GM19351 (cell line): ENCODE data around the gene PCDHGB2.
"Not testable (repeated sequence)": the region's sequence is repeated elsewhere in the genome, so short reads cannot be mapped to it uniquely, and the experiment has no call there.

Source experiments
- ATAC-seq: cut with Tn5 transposase; IDR thresholded peaks from one replicate; pipeline ENCODE4 v1.9.1; 2021; ENCODE audit warnings: mild to moderate bottlenecking, moderate library complexity; ENCODE audit not compliant: unreplicated experiment

PCDHGB2 gene

GRCh38 chr5:141349917-141350619 lies 9.7 kb upstream of the PCDHGB2 start, which contains the start of gene PCDHGB1:
Gene PCDHGB1, plus strand, starts transcription at chr5:141350099. Its CDS starts 162 bp downstream, at chr5:141350261.
- ATAC-seq, result peak; percentile 73

DNA sequence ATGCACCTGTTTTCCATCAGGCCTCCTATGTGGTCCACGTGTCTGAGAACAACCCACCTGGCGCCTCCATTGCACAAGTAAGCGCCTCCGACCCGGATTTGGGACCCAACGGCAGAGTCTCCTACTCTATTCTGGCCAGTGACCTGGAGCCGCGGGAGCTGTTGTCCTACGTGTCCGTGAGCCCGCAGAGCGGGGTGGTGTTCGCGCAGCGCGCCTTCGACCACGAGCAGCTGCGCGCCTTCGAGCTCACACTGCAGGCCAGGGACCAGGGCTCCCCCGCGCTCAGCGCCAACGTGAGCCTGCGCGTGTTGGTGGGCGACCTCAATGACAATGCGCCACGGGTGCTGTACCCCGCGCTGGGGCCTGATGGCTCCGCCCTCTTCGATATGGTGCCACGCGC lies 8.2 kb upstream of the PCDHGB2 start:
- no peak for ATAC-seq

DNA sequence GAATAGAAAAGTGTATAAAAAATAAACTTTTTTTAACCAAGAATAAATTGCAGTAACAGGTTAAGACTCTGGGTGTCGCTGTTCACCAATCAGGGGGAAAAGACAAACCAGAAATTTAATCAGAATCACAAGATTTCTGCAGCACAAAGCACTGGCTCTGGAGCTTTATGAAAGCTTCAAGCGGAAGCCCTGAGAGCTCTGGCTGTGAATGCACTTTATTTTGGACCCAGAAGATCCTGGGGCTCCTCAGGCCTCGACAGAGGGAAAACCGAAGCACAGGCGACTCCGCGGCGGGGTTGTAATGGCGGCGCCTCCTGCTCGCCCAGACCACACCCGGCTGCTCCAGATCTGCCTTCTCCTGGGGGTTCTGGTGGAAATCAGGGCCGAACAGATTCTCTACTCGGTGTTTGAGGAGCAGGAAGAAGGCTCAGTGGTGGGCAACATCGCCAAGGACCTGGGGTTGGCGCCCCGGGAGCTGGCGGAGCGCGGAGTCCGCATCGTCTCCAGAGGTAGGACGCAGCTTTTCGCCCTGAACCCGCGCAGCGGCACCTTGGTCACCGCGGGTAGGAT lies 4.8 kb upstream of the PCDHGB2 start, which contains the start of gene PCDHGA4:
PCDHGA4 (plus strand) TSS at position 122 of the 570 bp plus-strand sequence; CDS start at position 209, 87 bp downstream.
- ATAC-seq, result no peak

DNA sequence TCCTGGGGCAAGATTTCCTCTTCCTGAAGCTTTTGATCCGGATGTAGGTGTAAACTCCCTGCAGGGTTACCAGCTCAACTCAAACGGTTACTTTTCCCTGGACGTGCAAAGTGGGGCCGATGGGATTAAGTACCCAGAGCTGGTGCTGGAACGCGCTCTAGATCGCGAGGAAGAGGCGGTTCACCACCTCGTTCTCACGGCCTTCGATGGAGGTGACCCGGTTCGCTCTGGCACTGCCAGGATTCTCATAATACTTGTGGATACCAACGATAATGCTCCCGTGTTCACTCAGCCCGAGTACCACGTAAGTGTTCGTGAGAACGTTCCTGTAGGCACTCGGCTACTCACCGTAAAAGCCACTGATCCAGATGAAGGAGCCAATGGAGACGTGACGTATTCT lies 4.2 kb upstream of the PCDHGB2 start:
- ATAC-seq, result no peak

DNA sequence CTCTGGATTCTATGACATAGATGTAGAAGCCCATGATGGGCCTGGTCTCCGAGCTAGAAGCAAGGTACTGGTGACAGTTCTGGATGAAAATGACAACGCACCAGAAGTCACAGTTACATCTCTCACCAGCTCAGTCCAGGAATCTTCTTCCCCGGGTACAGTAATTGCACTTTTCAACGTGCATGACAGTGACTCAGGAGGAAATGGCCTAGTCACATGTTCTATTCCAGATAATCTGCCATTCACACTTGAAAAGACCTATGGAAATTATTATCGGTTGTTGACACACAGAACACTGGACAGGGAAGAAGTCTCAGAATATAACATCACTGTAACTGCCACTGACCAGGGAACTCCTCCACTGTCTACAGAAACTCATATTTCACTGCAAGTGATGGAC lies 3.7 kb upstream of the PCDHGB2 start:
- ATAC-seq, result no peak

GRCh38 chr5:141356950-141357349 lies 2.8 kb upstream of the PCDHGB2 start:
- no peak for ATAC-seq

DNA sequence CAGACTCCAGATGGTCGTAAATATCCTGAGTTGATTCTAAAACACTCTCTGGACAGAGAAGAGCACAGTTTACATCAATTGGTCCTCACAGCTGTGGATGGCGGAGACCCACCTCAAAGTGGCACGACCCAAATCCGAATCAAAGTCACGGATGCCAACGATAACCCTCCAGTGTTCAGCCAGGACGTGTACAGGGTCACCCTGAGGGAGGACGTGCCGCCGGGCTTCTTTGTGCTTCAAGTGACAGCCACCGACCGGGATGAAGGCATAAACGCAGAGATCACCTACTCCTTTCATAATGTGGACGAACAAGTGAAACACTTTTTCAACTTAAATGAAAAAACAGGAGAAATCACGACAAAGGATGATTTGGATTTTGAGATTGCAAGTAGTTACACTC lies 891 bp downstream of the PCDHGB2 start:
- no peak for ATAC-seq

- no peak for ATAC-seq
Observed at GRCh38 chr5:141362719-141363118, 2.9 kb downstream of the PCDHGB2 start.

DNA sequence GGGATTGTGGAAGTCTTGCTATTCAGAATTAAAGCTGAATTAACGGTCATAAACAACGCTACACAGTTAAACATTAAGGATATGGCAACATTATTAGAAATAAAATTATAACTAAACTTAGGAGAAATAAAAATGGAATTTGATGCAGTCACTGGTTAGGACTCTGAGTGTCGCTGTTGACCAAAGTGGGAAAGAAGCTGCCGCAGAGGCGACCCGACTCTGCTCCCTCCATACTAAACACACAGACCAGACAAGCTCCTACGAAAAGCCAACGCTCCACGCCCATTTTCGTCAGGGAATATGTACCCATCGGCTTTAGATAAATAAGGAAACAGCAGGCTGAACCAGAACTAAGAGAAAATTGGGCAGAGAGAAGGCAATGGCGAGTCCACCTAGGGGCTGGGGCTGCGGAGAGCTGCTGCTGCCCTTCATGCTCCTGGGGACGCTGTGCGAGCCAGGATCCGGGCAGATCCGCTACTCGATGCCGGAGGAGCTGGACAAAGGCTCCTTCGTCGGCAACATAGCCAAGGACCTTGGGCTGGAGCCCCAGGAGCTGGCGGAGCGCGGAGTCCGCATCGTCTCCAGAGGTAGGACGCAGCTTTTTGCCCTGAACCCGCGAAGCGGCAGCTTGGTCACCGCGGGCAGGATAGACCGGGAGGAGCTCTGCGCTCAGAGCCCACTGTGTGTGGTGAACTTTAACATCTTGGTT lies 4.3 kb downstream of the PCDHGB2 start, which contains the start of gene PCDHGA5:
PCDHGA5 (plus strand) TSS at position 211 of the 709 bp plus-strand sequence; CDS start at position 380, 169 bp downstream.
- ATAC-seq, result no peak

- no peak for ATAC-seq
Observed at GRCh38 chr5:141366016-141366896, 6.5 kb downstream of the PCDHGB2 start.

- ATAC-seq, result peak; percentile 99
Observed at GRCh38 chr5:141369994-141370848, 10.4 kb downstream of the PCDHGB2 start, which contains the start of gene PCDHGB3. Gene PCDHGB3, plus strand, starts transcription at chr5:141370242. Its CDS starts 153 bp downstream, at chr5:141370395.

DNA sequence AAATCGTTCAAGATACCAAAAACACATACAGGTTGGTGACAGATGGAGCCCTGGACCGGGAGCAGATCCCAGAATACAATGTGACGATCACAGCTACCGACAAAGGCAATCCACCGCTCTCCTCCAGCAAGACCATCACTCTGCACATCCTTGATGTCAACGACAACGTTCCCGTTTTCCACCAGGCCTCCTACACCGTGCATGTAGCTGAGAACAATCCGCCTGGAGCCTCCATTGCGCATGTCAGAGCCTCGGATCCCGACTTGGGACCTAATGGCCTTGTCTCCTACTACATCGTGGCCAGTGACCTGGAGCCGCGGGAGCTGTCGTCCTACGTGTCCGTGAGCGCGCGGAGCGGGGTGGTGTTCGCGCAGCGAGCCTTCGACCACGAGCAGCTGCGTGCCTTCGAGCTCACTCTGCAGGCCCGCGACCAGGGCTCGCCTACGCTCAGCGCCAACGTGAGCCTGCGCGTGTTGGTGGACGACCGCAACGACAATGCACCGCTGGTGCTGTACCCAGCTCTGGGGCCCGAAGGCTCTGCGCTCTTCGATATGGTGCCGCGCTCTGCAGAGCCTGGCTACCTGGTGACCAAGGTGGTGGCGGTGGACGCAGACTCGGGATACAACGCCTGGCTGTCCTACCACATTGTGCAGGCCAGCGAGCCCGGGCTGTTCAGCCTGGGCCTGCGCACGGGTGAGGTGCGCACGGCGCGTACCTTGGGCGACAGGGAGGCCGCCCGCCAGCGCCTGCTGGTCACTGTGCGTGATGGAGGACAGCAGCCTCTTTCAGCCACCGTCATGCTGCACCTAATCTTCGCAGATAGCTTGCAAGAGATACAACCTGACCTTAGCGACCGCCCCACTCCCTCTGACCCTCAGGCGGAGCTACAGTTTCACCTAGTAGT lies 12.0 kb downstream of the PCDHGB2 start:
- ATAC-seq, result no peak

DNA sequence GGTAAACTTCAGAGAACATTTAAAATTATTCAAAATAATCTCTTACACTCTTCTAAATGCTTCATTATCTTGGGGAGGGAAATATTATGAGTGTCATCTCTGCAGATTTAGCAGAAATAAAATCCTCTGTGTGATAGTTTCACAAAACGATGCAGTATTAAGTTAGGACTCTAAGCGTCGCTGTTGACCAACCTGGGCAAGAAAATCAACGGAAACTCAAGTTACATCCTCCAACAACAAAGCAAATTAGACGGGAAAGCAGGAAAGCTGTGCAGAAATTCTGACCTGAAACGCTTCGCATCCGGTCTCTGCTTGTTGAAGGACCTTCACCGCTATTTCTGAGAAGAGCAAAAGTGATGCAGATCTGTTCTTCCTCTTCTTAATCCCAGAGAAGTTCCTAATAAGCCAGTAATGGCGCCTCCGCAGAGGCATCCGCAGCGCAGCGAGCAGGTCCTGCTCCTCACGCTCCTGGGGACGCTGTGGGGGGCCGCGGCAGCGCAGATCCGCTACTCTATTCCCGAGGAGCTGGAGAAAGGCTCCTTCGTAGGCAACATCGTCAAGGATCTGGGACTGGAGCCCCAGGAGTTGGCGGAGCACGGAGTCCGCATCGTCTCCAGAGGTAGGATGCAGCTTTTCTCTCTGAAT lies 14.0 kb downstream of the PCDHGB2 start, which contains the start of gene PCDHGA6:
PCDHGA6 (plus strand) TSS at position 219 of the 645 bp plus-strand sequence; CDS start at position 412, 193 bp downstream.
- ATAC-seq, result no peak

- ATAC-seq, result no peak
Observed at GRCh38 chr5:141374627-141375026, 14.8 kb downstream of the PCDHGB2 start.

GRCh38 chr5:141375444-141376155 lies 15.8 kb downstream of the PCDHGB2 start:
- not testable (repeated sequence) for ATAC-seq

- ATAC-seq, result no peak
Observed at GRCh38 chr5:141382469-141383294, 22.9 kb downstream of the PCDHGB2 start, which contains the start of gene PCDHGA7. Gene PCDHGA7, plus strand, starts transcription at chr5:141382742. Its CDS starts 158 bp downstream, at chr5:141382900.
